B cell (primary cell): ENCODE results near the gene PRDM15. TPM values are rescaled to one million over a fixed set of nuclear protein-coding genes. Genes with fewer than 3 reads are reported as not detected.

Source experiments
- ATAC-seq: fragments of 200-7000 bp; cut with Tn5 transposase; one replicate; pipeline ENCODE4 v1.10.0; 2021; ENCODE audit warnings: low read depth, mild to moderate bottlenecking, moderate number of reproducible peaks, moderate library complexity
- CTCF ChIA-PET: fragments of 350-600 bp; sonication (Branson Sonifier 250); formaldehyde crosslinking; loops from one replicate; lab custom pipeline; 2021; ENCODE audit warnings: antibody characterized with exemption, inconsistent platforms; lab: Charles Lee
- POLR2A ChIA-PET: fragments of 350-600 bp; sonication (Branson Sonifier 250); formaldehyde crosslinking; loops from one replicate; lab custom pipeline; 2021; ENCODE audit warnings: antibody characterized with exemption; lab: Charles Lee
- DNase-seq: peaks from one replicate; pipeline ENCODE4 v3.0.0; 2013
- H2AFZ ChIP-seq: 2 replicates; pipeline ENCODE4 v1.6.1; 2012; ENCODE audit warnings: mild to moderate bottlenecking, low read depth, low read length; ENCODE audit not compliant: insufficient read depth, poor library complexity, severe bottlenecking
- H3K27ac ChIP-seq, 2 donors: 1 replicate in 1 of 2; 2 replicates in 1 of 2; pipeline ENCODE4 v1.5.1; 2012 to 2013; ENCODE audit warnings: low read length in 2 of 2, mild to moderate bottlenecking in 2 of 2, moderate library complexity in 1 of 2
- H3K27me3 ChIP-seq, 4 experiments: fragments of 200-600 bp in 1 of 4; sonication (generic) in 1 of 4; replicated peaks in 1 of 4; 1 replicate in 2 of 4; 2 replicates in 2 of 4; pipeline versions ENCODE4 v1.6.1 to v1.7.0; 2013 to 2016; ENCODE audit warnings: low read length in 3 of 4, mild to moderate bottlenecking in 2 of 4, mixed read lengths in 1 of 4, moderate library complexity in 1 of 4; ENCODE audit not compliant: insufficient read depth in 4 of 4, control insufficient read depth in 3 of 4; ENCODE audit errors: control extremely low read depth in 1 of 4
- H3K36me3 ChIP-seq, 2 experiments: replicated peaks in 1 of 2; 1 replicate in 1 of 2; 2 replicates in 1 of 2; pipeline versions ENCODE4 v1.6.1 to v1.7.1; 2013; ENCODE audit warnings: low read length in 1 of 2; ENCODE audit not compliant: insufficient read depth in 2 of 2, control insufficient read depth in 1 of 2; ENCODE audit errors: control extremely low read depth in 1 of 2, extremely low read depth in 1 of 2
- H3K4me1 ChIP-seq, 2 donors: fragments of 200-600 bp in 1 of 2; sonication (generic) in 1 of 2; 1 replicate in 1 of 2; 2 replicates in 1 of 2; pipeline versions ENCODE4 v1.5.1 to v1.6.1; 2013 to 2017; ENCODE audit warnings: low read length in 2 of 2; ENCODE audit not compliant: control insufficient read depth in 2 of 2, insufficient read depth in 2 of 2
- H3K4me2 ChIP-seq: replicated peaks from 2 replicates; pipeline ENCODE3; 2012; ENCODE audit warnings: mild to moderate bottlenecking, low read depth, low read length; ENCODE audit not compliant: poor library complexity, severe bottlenecking
- H3K4me3 ChIP-seq, 5 experiments: fragments of 200-600 bp in 1 of 5; sonication (generic) in 1 of 5; 1 replicate in 3 of 5; 2 replicates in 2 of 5; pipeline versions ENCODE4 v1.5.1 to v1.7.0; 2011 to 2016; ENCODE audit warnings: low read length in 4 of 5, mild to moderate bottlenecking in 4 of 5, low read depth in 2 of 5, control low read depth in 1 of 5, moderate library complexity in 1 of 5; ENCODE audit not compliant: insufficient read depth in 1 of 5; ENCODE audit errors: control extremely low read depth in 1 of 5, extremely low read depth in 1 of 5
- H3K79me2 ChIP-seq: fragments of 200-600 bp; sonication (generic); one replicate; pipeline ENCODE4 v1.6.0; 2016; ENCODE audit warnings: low read length; ENCODE audit not compliant: control insufficient read depth, insufficient read depth
- H3K9ac ChIP-seq: fragments of 200-600 bp; sonication (generic); 2 replicates; pipeline ENCODE4 v1.6.1; 2017; ENCODE audit warnings: mild to moderate bottlenecking, low read length, moderate library complexity
- H3K9me3 ChIP-seq, 3 donors: one replicate each; pipeline versions ENCODE4 v1.6.1 to v1.7.1; 2013; ENCODE audit warnings: low read length in 2 of 3; ENCODE audit not compliant: control insufficient read depth in 2 of 3, insufficient read depth in 1 of 3; ENCODE audit errors: control extremely low read depth in 1 of 3
- H4K20me1 ChIP-seq: 2 replicates; pipeline ENCODE4 v1.6.0; 2012; ENCODE audit warnings: mild to moderate bottlenecking, low read length; ENCODE audit not compliant: insufficient read depth, control insufficient read depth, poor library complexity, severe bottlenecking
- H3K27ac Mint-ChIP-seq: one replicate; pipeline ENCODE4 v1.8.0; 2021; ENCODE audit warnings: mixed read lengths
- H3K27me3 Mint-ChIP-seq: one replicate; pipeline ENCODE4 v1.8.0; 2021; ENCODE audit warnings: mixed read lengths
- H3K4me1 Mint-ChIP-seq: one replicate; pipeline ENCODE4 v1.8.0; 2021; ENCODE audit warnings: mixed read lengths
- H3K4me3 Mint-ChIP-seq: one replicate; pipeline ENCODE4 v1.8.0; 2021; ENCODE audit warnings: mixed read lengths
- H3K9me3 Mint-ChIP-seq: one replicate; pipeline ENCODE4 v1.8.0; 2022; ENCODE audit warnings: mixed read lengths; ENCODE audit not compliant: insufficient read depth
- EZH2 ChIP-seq: IDR thresholded peaks from 2 replicates; pipeline ENCODE4 v1.6.1; 2012; ENCODE audit warnings: borderline replicate concordance, low read depth, mild to moderate bottlenecking, moderate library complexity, low read length; ENCODE audit not compliant: insufficient read depth, poor library complexity, severe bottlenecking
- WGBS: methylation state at CpG from one replicate; pipeline ENCODE4 v1.1.5; 2013; ENCODE audit warnings: missing lambda C conversion rate; ENCODE audit not compliant: insufficient coverage; 5-methylcytosine and 5-hydroxymethylcytosine counted together
- intact Hi-C: fragments of 100-400 bp; cut with micrococcal nuclease; formaldehyde crosslinking; loops from one replicate; pipeline ENCODE4 v1.10.0; 2022
- polyA plus RNA-seq: library from polyadenylated mRNA; depleted of rRNA; stranded (reverse); fragments of >200 nt; gene quantifications from 2 replicates; pipeline ENCODE4 v1.2.3, GENCODE V29; 2012
- total RNA-seq, 2 donors: library from RNA; stranded (reverse); fragments of 120-200 nt in 1 of 2; gene quantifications; 1 replicate in 1 of 2; 2 replicates in 1 of 2; pipeline versions ENCODE4 v1.2.3 to v1.2.4, GENCODE V29; 2013 to 2022
- TF ChIP-seq, protein P1 (sequence below): fragments of 200-600 bp; IDR thresholded peaks from one replicate; pipeline ENCODE4 v1.8.0; 2022; ENCODE audit warnings: antibody characterized with exemption, mild to moderate bottlenecking

Gene PRDM15
- total and polyA plus RNA-seq, 2 donors (not counting 1 experiment from before 2014, with no cell fraction given): 21.3 to 29.2 TPM

DNA sequence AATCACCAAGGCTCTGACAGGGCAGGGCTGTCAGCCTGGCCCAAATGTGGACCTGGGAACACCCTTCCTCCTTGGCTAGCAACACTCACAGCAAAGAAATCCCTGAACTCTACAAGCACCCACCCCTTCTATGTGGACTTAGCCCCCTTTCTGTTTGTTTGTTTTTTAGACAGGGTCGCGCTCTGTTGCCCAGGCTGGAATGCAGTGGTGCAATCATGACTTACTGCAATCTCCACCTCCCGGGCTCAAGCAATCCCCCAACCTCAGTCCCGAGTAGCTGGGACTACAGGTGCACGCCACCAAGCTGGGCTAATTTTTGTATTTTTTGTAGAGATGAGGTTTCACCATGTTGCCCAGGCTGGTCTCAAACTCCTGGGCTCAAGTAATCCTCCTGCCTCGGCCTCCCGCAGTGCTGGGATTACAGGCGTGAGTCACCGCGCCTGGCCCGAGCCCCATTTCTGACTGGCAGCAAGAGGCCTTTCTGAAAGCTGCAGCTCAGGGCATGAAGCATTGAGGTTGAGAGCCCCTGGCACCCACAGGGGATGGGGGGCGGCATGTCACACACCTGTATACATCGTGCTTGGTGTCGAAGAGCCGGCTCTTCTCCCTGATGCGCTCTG, 128.5 kb downstream of the PRDM15 start:
- H3K9me3 Mint-ChIP-seq: no peaks in the 10 kb centered on the region
- H3K27ac Mint-ChIP-seq: no peak overlapping the region
- POLR2A ChIA-PET: no interaction called here
- peaks cover 6% of the 10 kb centered on the region for H3K27me3 Mint-ChIP-seq
- DNase-seq (no peak), ATAC-seq (no peak)
- no peak overlapping the region for H3K27ac ChIP-seq
- H3K4me3 Mint-ChIP-seq: no peak overlapping the region
- H3K9me3 ChIP-seq: no peaks in the 10 kb centered on the region
- H3K4me1 ChIP-seq: no peaks in the 10 kb centered on the region
- H3K4me1 Mint-ChIP-seq: no peaks in the 10 kb centered on the region
- H4K20me1 ChIP-seq: no peaks in the 10 kb centered on the region
- intact Hi-C loops: no loop called here
- no peak overlapping the region for H3K9ac ChIP-seq
- no peaks in the 10 kb centered on the region for H3K36me3 ChIP-seq
- CTCF ChIA-PET: no interaction called here
- WGBS: over 99% methylated on average over 12 of the region's 16 CpGs
- H2AFZ ChIP-seq: no peak overlapping the region
- H3K4me3 ChIP-seq: no peak overlapping the region
- no peak overlapping the region for H3K4me2 ChIP-seq
- no peak for TF ChIP-seq EZH2
- no peaks in the 10 kb centered on the region for H3K27me3 ChIP-seq
- no peaks in the 10 kb centered on the region for H3K79me2 ChIP-seq

DNA sequence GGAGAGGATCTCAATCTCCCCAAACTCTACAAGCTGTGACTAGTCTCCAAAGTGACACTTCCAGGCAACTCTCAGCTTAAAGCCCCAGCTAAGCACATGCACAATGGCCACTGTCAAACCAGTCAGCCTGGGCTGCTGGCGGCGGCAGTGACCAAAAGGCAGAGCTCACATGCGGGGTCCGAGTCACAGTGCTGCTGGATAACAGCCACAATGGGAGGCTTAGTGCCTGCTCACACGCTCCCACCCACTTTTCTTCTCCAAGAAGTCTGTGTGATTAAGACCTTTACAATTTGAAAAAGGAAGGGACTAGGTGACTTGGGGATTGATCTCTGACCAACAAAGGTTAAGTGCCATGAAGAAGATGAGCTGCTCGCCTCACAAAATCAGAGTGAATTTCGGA, 129.1 kb downstream of the PRDM15 start:
- WGBS: 94% methylated on average over 2 of the region's 7 CpGs
- H3K9me3 ChIP-seq: no peaks in the 10 kb centered on the region
- Mint-ChIP-seq H3K4me3 (no peak overlapping the region), H3K9me3 (no peaks in the 10 kb centered on the region), H3K27me3 (peaks cover 7% of the 10 kb centered on the region), H3K4me1 (no peaks in the 10 kb centered on the region), H3K27ac (no peak overlapping the region)
- H4K20me1 ChIP-seq: no peaks in the 10 kb centered on the region
- no peak overlapping the region for H3K4me3 ChIP-seq
- POLR2A ChIA-PET: no interaction called here
- intact Hi-C loops: no loop called here
- ATAC-seq (no peak), DNase-seq (no peak)
- no peak overlapping the region for H3K27ac ChIP-seq
- no peak overlapping the region for H2AFZ ChIP-seq
- no peak overlapping the region for H3K9ac ChIP-seq
- TF ChIP-seq, protein P1, sequence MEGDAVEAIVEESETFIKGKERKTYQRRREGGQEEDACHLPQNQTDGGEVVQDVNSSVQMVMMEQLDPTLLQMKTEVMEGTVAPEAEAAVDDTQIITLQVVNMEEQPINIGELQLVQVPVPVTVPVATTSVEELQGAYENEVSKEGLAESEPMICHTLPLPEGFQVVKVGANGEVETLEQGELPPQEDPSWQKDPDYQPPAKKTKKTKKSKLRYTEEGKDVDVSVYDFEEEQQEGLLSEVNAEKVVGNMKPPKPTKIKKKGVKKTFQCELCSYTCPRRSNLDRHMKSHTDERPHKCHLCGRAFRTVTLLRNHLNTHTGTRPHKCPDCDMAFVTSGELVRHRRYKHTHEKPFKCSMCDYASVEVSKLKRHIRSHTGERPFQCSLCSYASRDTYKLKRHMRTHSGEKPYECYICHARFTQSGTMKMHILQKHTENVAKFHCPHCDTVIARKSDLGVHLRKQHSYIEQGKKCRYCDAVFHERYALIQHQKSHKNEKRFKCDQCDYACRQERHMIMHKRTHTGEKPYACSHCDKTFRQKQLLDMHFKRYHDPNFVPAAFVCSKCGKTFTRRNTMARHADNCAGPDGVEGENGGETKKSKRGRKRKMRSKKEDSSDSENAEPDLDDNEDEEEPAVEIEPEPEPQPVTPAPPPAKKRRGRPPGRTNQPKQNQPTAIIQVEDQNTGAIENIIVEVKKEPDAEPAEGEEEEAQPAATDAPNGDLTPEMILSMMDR: no peak
- no peak for TF ChIP-seq EZH2
- H3K79me2 ChIP-seq: no peaks in the 10 kb centered on the region
- H3K27me3 ChIP-seq: no peaks in the 10 kb centered on the region
- no peaks in the 10 kb centered on the region for H3K36me3 ChIP-seq
- no peaks in the 10 kb centered on the region for H3K4me1 ChIP-seq
- no peak overlapping the region for H3K4me2 ChIP-seq
- CTCF ChIA-PET: interaction anchor here (0.7 kb wide), 1 partner anchor 68 kb away, joined by 3 read pairs; no protein-coding TSS in a partner anchor
